ENCODE measurements around the gene VWA8. TPM values are rescaled to one million over a fixed set of nuclear protein-coding genes. Genes with fewer than 3 reads are reported as not detected.
"Not testable (repeated sequence)": the region's sequence is repeated elsewhere in the genome, so short reads cannot be mapped to it uniquely, and the experiment has no call there.

Gene VWA8
- total RNA-seq, 1 donor from 2014 or later = 14.6 TPM

GRCh38 chr13:41578371-41578770 lies 382.5 kb downstream of the VWA8 start:
- Histone ChIP-seq H3K4me3 (ENCODE audit: low read depth, low read length) (no peak overlapping the region), H3K27me3 (ENCODE audit: control insufficient read depth, insufficient read depth, low read length) (no peaks in the 10 kb centered on the region), H3K36me3 (ENCODE audit: control insufficient read depth, insufficient read depth, low read length) (no peaks in the 10 kb centered on the region)
- TF ChIP-seq CTCF (IDR thresholded peaks at IDR 0.05; ENCODE audit: insufficient read depth, low read length, poor library complexity, severe bottlenecking) = no peak
- no peak for DNase-seq (ENCODE audit: low read depth)

- DNase-seq (ENCODE audit: low read depth) = no peak
Observed at GRCh38 chr13:41577436-41577835, 383.5 kb downstream of the VWA8 start.

GRCh38 chr13:41573640-41574039 lies 387.3 kb downstream of the VWA8 start:
- not testable (repeated sequence) for DNase-seq (ENCODE audit: low read depth); H3K27me3 ChIP-seq (ENCODE audit: control insufficient read depth, insufficient read depth, low read length); H3K4me3 ChIP-seq (ENCODE audit: low read depth, low read length); H3K36me3 ChIP-seq (ENCODE audit: control insufficient read depth, insufficient read depth, low read length)

More at GRCh38 chr13:41577436-41577835, 383.5 kb downstream of the VWA8 start:
- no peak overlapping the region for H3K4me3 ChIP-seq (ENCODE audit: low read depth, low read length)
- H3K27me3 ChIP-seq (ENCODE audit: control insufficient read depth, insufficient read depth, low read length) = no peaks in the 10 kb centered on the region
- TF ChIP-seq CTCF (IDR thresholded peaks at IDR 0.05; ENCODE audit: insufficient read depth, low read length, poor library complexity, severe bottlenecking) = no peak
- no peaks in the 10 kb centered on the region for H3K36me3 ChIP-seq (ENCODE audit: control insufficient read depth, insufficient read depth, low read length)

GRCh38 chr13:41571817-41572340 lies 389.0 kb downstream of the VWA8 start:
- not testable (repeated sequence) for H3K36me3 ChIP-seq (ENCODE audit: control insufficient read depth, insufficient read depth, low read length); DNase-seq (ENCODE audit: low read depth); H3K27me3 ChIP-seq (ENCODE audit: control insufficient read depth, insufficient read depth, low read length); H3K4me3 ChIP-seq (ENCODE audit: low read depth, low read length)

GRCh38 chr13:41568972-41569351 lies 391.9 kb downstream of the VWA8 start:
- TF ChIP-seq CTCF (IDR thresholded peaks at IDR 0.05; ENCODE audit: insufficient read depth, low read length, poor library complexity, severe bottlenecking) = no peak
- DNase-seq (ENCODE audit: low read depth) = no peak
- Histone ChIP-seq H3K36me3 (ENCODE audit: control insufficient read depth, insufficient read depth, low read length) (no peaks in the 10 kb centered on the region), H3K4me3 (ENCODE audit: low read depth, low read length) (no peak overlapping the region), H3K27me3 (ENCODE audit: control insufficient read depth, insufficient read depth, low read length) (no peaks in the 10 kb centered on the region)

GRCh38 chr13:41568143-41568971 lies 392.6 kb downstream of the VWA8 start:
- no peaks in the 10 kb centered on the region for H3K36me3 ChIP-seq (ENCODE audit: control insufficient read depth, insufficient read depth, low read length)
- no peak for TF ChIP-seq CTCF (IDR thresholded peaks at IDR 0.05; ENCODE audit: insufficient read depth, low read length, poor library complexity, severe bottlenecking)
- DNase-seq (ENCODE audit: low read depth) = no peak
- no peaks in the 10 kb centered on the region for H3K27me3 ChIP-seq (ENCODE audit: control insufficient read depth, insufficient read depth, low read length)
- no peak overlapping the region for H3K4me3 ChIP-seq (ENCODE audit: low read depth, low read length)

- no peak overlapping the region for H3K4me3 ChIP-seq (ENCODE audit: low read depth, low read length)
- no peaks in the 10 kb centered on the region for H3K36me3 ChIP-seq (ENCODE audit: control insufficient read depth, insufficient read depth, low read length)
- no peak for TF ChIP-seq CTCF (IDR thresholded peaks at IDR 0.05; ENCODE audit: insufficient read depth, low read length, poor library complexity, severe bottlenecking)
- H3K27me3 ChIP-seq (ENCODE audit: control insufficient read depth, insufficient read depth, low read length) = no peaks in the 10 kb centered on the region
- DNase-seq (ENCODE audit: low read depth) = no peak
Observed at GRCh38 chr13:41567363-41567762, 393.5 kb downstream of the VWA8 start.
